ENCODE data around the gene PACSIN1.

PACSIN1 gene

GRCh38 chr6:34544776-34545471 lies 79.0 kb downstream of the PACSIN1 start:
- no peak for DNase-seq (ENCODE audit: low spot score)

- DNase-seq (ENCODE audit: low spot score) = no peak
These were observed 80.9 kb downstream of the PACSIN1 start for GRCh38 chr6:34546551-34547321.

- no peak for DNase-seq (ENCODE audit: low spot score)
These were observed 82.1 kb downstream of the PACSIN1 start for GRCh38 chr6:34547701-34548644.

GRCh38 chr6:34549026-34549803 lies 83.3 kb downstream of the PACSIN1 start:
- no peak for DNase-seq (ENCODE audit: low spot score)

GRCh38 chr6:34549804-34550202 lies 83.9 kb downstream of the PACSIN1 start:
- no peak for DNase-seq (ENCODE audit: low spot score)

- no peak for DNase-seq (ENCODE audit: low spot score)
These were observed 85.8 kb downstream of the PACSIN1 start for GRCh38 chr6:34551720-34552119.

- no peak for DNase-seq (ENCODE audit: low spot score)
These were observed 86.7 kb downstream of the PACSIN1 start for GRCh38 chr6:34552620-34553019.

- no peak for DNase-seq (ENCODE audit: low spot score)
These were observed 87.3 kb downstream of the PACSIN1 start for GRCh38 chr6:34553146-34553545.

GRCh38 chr6:34553750-34554149 lies 87.9 kb downstream of the PACSIN1 start:
- DNase-seq (ENCODE audit: low spot score) = no peak

GRCh38 chr6:34554291-34555006 lies 88.6 kb downstream of the PACSIN1 start:
- DNase-seq (ENCODE audit: low spot score) = no peak

- no peak for DNase-seq (ENCODE audit: low spot score)
These were observed 89.1 kb downstream of the PACSIN1 start for GRCh38 chr6:34555007-34555322.

- DNase-seq (ENCODE audit: low spot score) = no peak
These were observed 89.5 kb downstream of the PACSIN1 start for GRCh38 chr6:34555328-34555727.

GRCh38 chr6:34556031-34556471 lies 90.2 kb downstream of the PACSIN1 start, which contains the start of gene SPDEF:
Gene SPDEF (minus strand): TSS chr6:34556329. CDS start chr6:34544455, 11,874 bp downstream.
- no peak for DNase-seq (ENCODE audit: low spot score)

GRCh38 chr6:34556493-34556892 lies 90.6 kb downstream of the PACSIN1 start:
- DNase-seq (ENCODE audit: low spot score) = no peak

GRCh38 chr6:34557228-34557627 lies 91.4 kb downstream of the PACSIN1 start:
- DNase-seq (ENCODE audit: low spot score) = no peak

- no peak for DNase-seq (ENCODE audit: low spot score)
These were observed 92.4 kb downstream of the PACSIN1 start for GRCh38 chr6:34558172-34558714.

GRCh38 chr6:34559651-34560365 lies 93.9 kb downstream of the PACSIN1 start:
- DNase-seq (ENCODE audit: low spot score) = no peak

GRCh38 chr6:34560366-34561226 lies 94.7 kb downstream of the PACSIN1 start:
- no peak for DNase-seq (ENCODE audit: low spot score)

GRCh38 chr6:34561227-34561530 lies 95.3 kb downstream of the PACSIN1 start:
- no peak for DNase-seq (ENCODE audit: low spot score)
